H1 (cell line): ENCODE results near the gene PNMA6A. TPM values are rescaled to one million over a fixed set of nuclear protein-coding genes. Genes with fewer than 3 reads are reported as not detected.

Experiments
- CTCF ChIA-PET: fragments of 300-600 bp; sonication (Branson Sonifier 250); formaldehyde crosslinking; loops from one replicate; lab custom pipeline; 2021; ENCODE audit not compliant: partially characterized antibody; lab: Charles Lee
- POLR2A ChIA-PET: fragments of 300-600 bp; sonication (Branson Sonifier 250); formaldehyde crosslinking; loops from one replicate; lab custom pipeline; 2021; ENCODE audit warnings: inconsistent platforms; ENCODE audit not compliant: partially characterized antibody; lab: Charles Lee
- DNase-seq, 2 experiments: peaks; one replicate each; pipeline versions ENCODE4 v3.0.0 to v3.0.0-alpha.2; 2010 to 2022; ENCODE audit warnings: low spot score in 2 of 2, low read depth in 1 of 2, mixed read lengths in 1 of 2
- FAIRE-seq: peaks from 2 replicates; lab custom pipeline; 2011; peaks lifted over from hg19 to GRCh38; lab: Jason Lieb, UNC
- H2AFZ ChIP-seq: 2 replicates; pipeline ENCODE4 v1.8.1; 2012; ENCODE audit warnings: low read length, inconsistent platforms
- H2AK5ac ChIP-seq: 2 replicates; pipeline ENCODE4 v1.6.1; 2013; ENCODE audit warnings: low read depth, low read length
- H2BK120ac ChIP-seq: replicated peaks from 2 replicates; pipeline ENCODE3; 2013; ENCODE audit warnings: low read depth, low read length, inconsistent platforms
- H2BK12ac ChIP-seq: 2 replicates; pipeline ENCODE4 v1.6.1; 2013; ENCODE audit warnings: low read depth, low read length
- H2BK15ac ChIP-seq: 2 replicates; pipeline ENCODE4 v1.6.1; 2013; ENCODE audit warnings: low read length
- H2BK20ac ChIP-seq: 2 replicates; pipeline ENCODE4 v1.6.1; 2013; ENCODE audit warnings: low read length
- H2BK5ac ChIP-seq: 2 replicates; pipeline ENCODE4 v1.6.1; 2013; ENCODE audit warnings: low read depth, low read length
- H3K14ac ChIP-seq: 2 replicates; pipeline ENCODE4 v1.6.1; 2013; ENCODE audit warnings: inconsistent platforms; ENCODE audit not compliant: insufficient read length
- H3K18ac ChIP-seq: 2 replicates; pipeline ENCODE4 v1.6.1; 2013; ENCODE audit warnings: low read length; ENCODE audit errors: extremely low read depth
- H3K23ac ChIP-seq: 2 replicates; pipeline ENCODE4 v1.6.1; 2013; ENCODE audit warnings: inconsistent platforms; ENCODE audit not compliant: insufficient read length
- H3K23me2 ChIP-seq: 2 replicates; pipeline ENCODE4 v1.6.1; 2013; ENCODE audit warnings: low read depth, low read length
- H3K27ac ChIP-seq: 2 replicates; pipeline ENCODE4 v1.6.1; 2011; ENCODE audit warnings: low read depth, low read length, inconsistent platforms
- H3K27me3 ChIP-seq, 4 experiments: replicated peaks in 1 of 4; 1 replicate in 1 of 4; 2 replicates in 3 of 4; pipeline versions ENCODE4 v1.6.1 to v1.8.1; 2011 to 2013; ENCODE audit warnings: low read length in 3 of 4, mild to moderate bottlenecking in 3 of 4, inconsistent platforms in 2 of 4, mixed read lengths in 2 of 4, moderate library complexity in 1 of 4; ENCODE audit not compliant: control insufficient read depth in 3 of 4, insufficient read depth in 3 of 4; ENCODE audit errors: extremely low read depth in 1 of 4
- H3K36me3 ChIP-seq, 4 experiments: 2 replicates each; pipeline versions ENCODE4 v1.6.1 to v1.8.1; 2011 to 2013; ENCODE audit warnings: mild to moderate bottlenecking in 4 of 4, low read length in 3 of 4, moderate library complexity in 2 of 4, control low read depth in 1 of 4, inconsistent platforms in 1 of 4; ENCODE audit not compliant: insufficient read depth in 4 of 4, control insufficient read depth in 2 of 4
- H3K4ac ChIP-seq: replicated peaks from 2 replicates; pipeline ENCODE3; 2013; ENCODE audit warnings: low read length, low read depth, mixed read lengths, inconsistent platforms; ENCODE audit not compliant: insufficient read length
- H3K4me1 ChIP-seq, 4 experiments: replicated peaks in 1 of 4; 1 replicate in 1 of 4; 2 replicates in 3 of 4; pipeline versions ENCODE4 v1.6.1 to v1.8.1; 2011 to 2013; ENCODE audit warnings: low read length in 3 of 4, inconsistent platforms in 2 of 4, mixed read lengths in 1 of 4; ENCODE audit not compliant: insufficient read depth in 4 of 4, control insufficient read depth in 3 of 4
- H3K4me2 ChIP-seq, 2 experiments: 2 replicates each; pipeline versions ENCODE4 v1.6.1 to v1.8.1; 2011 to 2013; ENCODE audit warnings: low read depth in 2 of 2, low read length in 2 of 2, control low read depth in 1 of 2, inconsistent platforms in 1 of 2, mild to moderate bottlenecking in 1 of 2; ENCODE audit not compliant: insufficient read depth in 1 of 2
- H3K4me3 ChIP-seq, 4 experiments: fragments of 200-600, 300-600 bp in 1 of 4; sonication (generic), shearing (Covaris generic), sonication (Bioruptor Twin) in 1 of 4; 2 replicates each; pipeline versions ENCODE4 v1.5.1 to v1.8.1; 2011 to 2016; ENCODE audit warnings: low read length in 4 of 4, low read depth in 3 of 4, control low read depth in 2 of 4, inconsistent platforms in 2 of 4, mild to moderate bottlenecking in 2 of 4, mixed read lengths in 1 of 4, moderate library complexity in 1 of 4; ENCODE audit not compliant: insufficient read depth in 2 of 4; ENCODE audit errors: extremely low read depth in 1 of 4
- H3K56ac ChIP-seq: replicated peaks from 2 replicates; pipeline ENCODE3; 2013; ENCODE audit warnings: low read depth, mild to moderate bottlenecking, mixed read lengths, low read length, inconsistent platforms; ENCODE audit not compliant: insufficient read length
- H3K79me1 ChIP-seq: 2 replicates; pipeline ENCODE4 v1.6.1; 2013; ENCODE audit warnings: low read depth, low read length, control low read depth
- H3K79me2 ChIP-seq, 2 experiments: 2 replicates each; pipeline versions ENCODE4 v1.6.1 to v1.8.1; 2012 to 2013; ENCODE audit warnings: low read length in 2 of 2, mild to moderate bottlenecking in 2 of 2, inconsistent platforms in 1 of 2; ENCODE audit not compliant: insufficient read depth in 2 of 2, control insufficient read depth in 1 of 2
- H3K9ac ChIP-seq, 4 experiments: replicated peaks in 1 of 4; 1 replicate in 1 of 4; 2 replicates in 3 of 4; pipeline versions ENCODE4 v1.6.1 to v1.8.1; 2011 to 2013; ENCODE audit warnings: low read depth in 3 of 4, low read length in 3 of 4, control low read depth in 2 of 4, mild to moderate bottlenecking in 2 of 4, moderate library complexity in 2 of 4, inconsistent platforms in 1 of 4; ENCODE audit errors: extremely low read depth in 1 of 4
- H3K9me3 ChIP-seq, 2 experiments: 2 replicates each; pipeline versions ENCODE4 v1.6.1 to v1.8.1; 2012 to 2013; ENCODE audit warnings: mild to moderate bottlenecking in 2 of 2, moderate library complexity in 2 of 2, control low read depth in 1 of 2, inconsistent platforms in 1 of 2, low read depth in 1 of 2, low read length in 1 of 2, mixed read lengths in 1 of 2; ENCODE audit not compliant: insufficient read depth in 2 of 2
- H4K20me1 ChIP-seq, 2 experiments: replicated peaks in 1 of 2; 2 replicates each; pipeline versions ENCODE3 to v1.8.1; 2011 to 2013; ENCODE audit warnings: inconsistent platforms in 2 of 2, low read length in 2 of 2, mild to moderate bottlenecking in 1 of 2; ENCODE audit not compliant: insufficient read depth in 2 of 2, control insufficient read depth in 1 of 2
- H4K5ac ChIP-seq: 2 replicates; pipeline ENCODE4 v1.6.1; 2013; ENCODE audit warnings: low read length, low read depth, mixed read lengths, inconsistent platforms; ENCODE audit not compliant: insufficient read length
- H4K8ac ChIP-seq: 2 replicates; pipeline ENCODE4 v1.8.0; 2013; ENCODE audit warnings: mild to moderate bottlenecking, moderate library complexity, low read length, inconsistent platforms; ENCODE audit not compliant: insufficient read depth; ENCODE audit errors: extremely low read depth
- H4K91ac ChIP-seq: replicated peaks from 2 replicates; pipeline ENCODE3; 2013; ENCODE audit warnings: low read length, mixed read lengths, inconsistent platforms; ENCODE audit not compliant: insufficient read length
- CBX8 ChIP-seq: fragments of 300-800, 300-1000 bp; sonication (generic); IDR thresholded peaks from 2 replicates; pipeline ENCODE4 v1.7.1; 2016; ENCODE audit warnings: low read depth, low read length, borderline replicate concordance
- EP300 ChIP-seq, 2 experiments: IDR thresholded peaks; 1 replicate in 1 of 2; 2 replicates in 1 of 2; pipeline ENCODE4 v1.6.1; 2011 to 2012; ENCODE audit warnings: low read depth in 2 of 2, low read length in 2 of 2, mild to moderate bottlenecking in 2 of 2, borderline replicate concordance in 1 of 2, inconsistent platforms in 1 of 2, moderate library complexity in 1 of 2
- SUZ12 ChIP-seq: fragments of 200-600 bp; sonication (generic); IDR thresholded peaks from 2 replicates; pipeline ENCODE4 v1.6.1; 2012; ENCODE audit warnings: mild to moderate bottlenecking, inconsistent platforms, low read length, moderate library complexity, mixed read lengths
- WGBS, 2 experiments: shearing (Covaris generic) in 1 of 2; methylation state at CpG; one replicate each; pipeline versions ENCODE4 v1.1.6 to v1.1.7; 2013 to 2015; ENCODE audit warnings: low lambda C conversion rate in 2 of 2, mixed read lengths in 2 of 2, inconsistent platforms in 1 of 2, low coverage in 1 of 2, missing lambda C conversion rate in 1 of 2; ENCODE audit not compliant: insufficient replicate concordance in 2 of 2, insufficient coverage in 1 of 2, insufficient read length in 1 of 2; ENCODE audit errors: extremely low coverage in 1 of 2, missing lambda C conversion rate in 1 of 2; 5-methylcytosine and 5-hydroxymethylcytosine counted together
- polyA plus RNA-seq, 7 experiments: library from polyadenylated mRNA; depleted of rRNA in 3 of 7; stranded (reverse) in 5 of 7; unstranded in 2 of 7; fragments of >200 nt in 5 of 7; fragments of 200-250 nt in 2 of 7; gene quantifications; 1 replicate in 5 of 7; 2 replicates in 1 of 7; 4 replicates in 1 of 7; pipeline versions ENCODE4 v1.2.1 to v1.2.3, GENCODE V29; 2011 to 2013; ENCODE audit warnings: missing spikeins in 2 of 7, mixed read lengths in 2 of 7
- total RNA-seq: library from RNA; stranded (reverse); fragmentation: NEBNext Ultra II Directional; extraction: Animal tissue kit (Norgen Biotek cat#: 25700); gene quantifications from 2 replicates; pipeline ENCODE4 v1.2.1, GENCODE V29; 2021

Gene PNMA6A
- total and polyA plus RNA-seq, 2 of the 8 experiments (the other 6 are each of a cell fraction or from before 2014, with no cell fraction given): 2.2 to 5.7 TPM

GRCh38 chrX:153074262-153074899 lies 2.1 kb downstream of the PNMA6A start:
- no peak overlapping the region for H3K56ac ChIP-seq
- no peaks in the 10 kb centered on the region for H3K23me2 ChIP-seq
- no peaks in the 10 kb centered on the region for H3K79me2 ChIP-seq
- H4K91ac ChIP-seq: no peak overlapping the region
- H3K27me3 ChIP-seq: no peaks in the 10 kb centered on the region
- WGBS, 2 experiments: no CpG with 5 or more reads among the region's 24 CpGs
- no peak overlapping the region for H3K14ac ChIP-seq
- no peaks in the 10 kb centered on the region for H3K79me1 ChIP-seq
- no peak overlapping the region for H2BK120ac ChIP-seq
- no peak overlapping the region for H2BK12ac ChIP-seq
- H3K4me3 ChIP-seq: no peak overlapping the region
- no peak overlapping the region for H3K18ac ChIP-seq
- no peak overlapping the region for H2BK5ac ChIP-seq
- DNase-seq (no peak), FAIRE-seq (no peak)
- no peak overlapping the region for H3K4me2 ChIP-seq
- CTCF ChIA-PET: no interaction called here
- no peaks in the 10 kb centered on the region for H4K20me1 ChIP-seq
- H4K8ac ChIP-seq: 0 out of 2 replicates have a peak overlapping the region, but pooled peaks have one; percentile 14
- H2AFZ ChIP-seq: no peak overlapping the region
- H3K9me3 ChIP-seq: no peaks in the 10 kb centered on the region
- no peak overlapping the region for H2BK20ac ChIP-seq
- no peak overlapping the region for H3K9ac ChIP-seq
- H3K27ac ChIP-seq: no peak overlapping the region
- H4K5ac ChIP-seq: no peak overlapping the region
- no peaks in the 10 kb centered on the region for H3K4me1 ChIP-seq
- POLR2A ChIA-PET: no interaction called here
- H3K23ac ChIP-seq: no peak overlapping the region
- H3K36me3 ChIP-seq: no peaks in the 10 kb centered on the region
- no peak overlapping the region for H2AK5ac ChIP-seq
- no peak overlapping the region for H2BK15ac ChIP-seq
- no peak overlapping the region for H3K4ac ChIP-seq
- TF ChIP-seq SUZ12 (no peak), EP300 (IDR thresholded peaks at IDR 0.05; ENCODE audit: borderline replicate concordance in 1 of 2, low read depth in 2 of 2, low read length in 2 of 2) (no peak), CBX8 (no peak)
